Thoracic aorta (tissue), 2 donors: ENCODE results near the gene PRRT1B. TPM values are rescaled to one million over a fixed set of nuclear protein-coding genes. Genes with fewer than 3 reads are reported as not detected.
"Not testable (repeated sequence)": the region's sequence is repeated elsewhere in the genome, so short reads cannot be mapped to it uniquely, and the experiment has no call there.

ENCODE experiments used
- ATAC-seq: fragments of 150-250 bp; one replicate; pipeline ENCODE4 v1.8.0; 2017; ENCODE audit warnings: low read depth; ENCODE audit not compliant: insufficient number of reproducible peaks, low FRiP score
- DNase-seq: peaks from one replicate; pipeline ENCODE4 v3.0.0-alpha.2; 2020; ENCODE audit warnings: low spot score
- H3K27ac ChIP-seq, 2 donors: fragments of 200-600 bp; sonication (generic); 1 replicate in 1 of 2; 2 replicates in 1 of 2; pipeline ENCODE4 v1.5.1; 2016; ENCODE audit warnings: mild to moderate bottlenecking in 2 of 2, moderate library complexity in 2 of 2
- H3K27me3 ChIP-seq: fragments of 200-600 bp; sonication (generic); replicated peaks from 2 replicates; pipeline ENCODE4 v1.6.0; 2016; ENCODE audit warnings: mild to moderate bottlenecking; ENCODE audit not compliant: insufficient read depth
- H3K36me3 ChIP-seq: fragments of 200-600 bp; sonication (generic); one replicate; pipeline ENCODE4 v1.5.1; 2016
- H3K4me1 ChIP-seq, 2 donors: fragments of 200-600 bp; sonication (generic); 1 replicate in 1 of 2; 2 replicates in 1 of 2; pipeline versions ENCODE4 v1.5.1 to v1.6.0; 2016; ENCODE audit warnings: low read depth in 2 of 2, mild to moderate bottlenecking in 1 of 2; ENCODE audit not compliant: control insufficient read depth in 1 of 2
- H3K4me3 ChIP-seq: fragments of 200-600 bp; sonication (generic); 2 replicates; pipeline ENCODE4 v1.5.1; 2016; ENCODE audit warnings: mild to moderate bottlenecking
- H3K9me3 ChIP-seq: fragments of 200-600 bp; sonication (generic); 2 replicates; pipeline ENCODE4 v1.5.1; 2016
- total RNA-seq, 2 donors: library from RNA; depleted of rRNA; stranded (reverse); fragments of >200 nt; gene quantifications; one replicate each; pipeline versions ENCODE4 v1.1.0 to v1.2.3, GENCODE V29; 2016
- TF ChIP-seq, protein P1 (sequence below): fragments of 200-600 bp; sonication (generic); IDR thresholded peaks from one replicate; pipeline ENCODE4 v1.5.1; 2019; ENCODE audit warnings: antibody characterized with exemption

The PRRT1B gene
- total RNA-seq, 2 donors from 2014 or later, result not detected

DNA sequence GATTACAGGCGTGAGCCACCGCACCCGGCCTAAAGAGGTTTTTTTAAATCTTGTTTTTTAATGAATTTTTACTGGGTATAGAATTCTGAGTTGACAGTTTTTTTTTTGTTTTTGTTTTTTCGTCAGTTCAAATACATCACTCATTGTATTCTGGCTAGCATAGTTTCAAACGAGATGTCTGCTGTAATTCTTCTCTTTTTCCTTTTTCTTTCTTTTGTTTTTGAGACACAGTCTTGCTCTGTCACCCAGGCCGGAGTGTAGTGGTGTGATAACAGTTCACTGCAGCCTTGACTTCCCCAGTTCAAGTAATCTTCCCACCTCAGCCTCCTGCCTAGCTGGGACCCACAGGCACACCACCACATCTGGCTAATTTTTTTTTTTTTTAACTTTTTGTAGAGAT, 2.2 kb upstream of the PRRT1B start:
- Histone ChIP-seq H3K4me3 (no peak overlapping the region), H3K27me3 (peaks cover 8% of the 10 kb centered on the region), H3K27ac (no peak overlapping the region), H3K9me3 (peaks cover 21% of the 10 kb centered on the region), H3K36me3 (no peaks in the 10 kb centered on the region), H3K4me1 (peaks cover 9 to 17% of the 10 kb centered on the region in 2 donors)
- ATAC-seq (no peak), DNase-seq (no peak)
- TF ChIP-seq, protein P1, sequence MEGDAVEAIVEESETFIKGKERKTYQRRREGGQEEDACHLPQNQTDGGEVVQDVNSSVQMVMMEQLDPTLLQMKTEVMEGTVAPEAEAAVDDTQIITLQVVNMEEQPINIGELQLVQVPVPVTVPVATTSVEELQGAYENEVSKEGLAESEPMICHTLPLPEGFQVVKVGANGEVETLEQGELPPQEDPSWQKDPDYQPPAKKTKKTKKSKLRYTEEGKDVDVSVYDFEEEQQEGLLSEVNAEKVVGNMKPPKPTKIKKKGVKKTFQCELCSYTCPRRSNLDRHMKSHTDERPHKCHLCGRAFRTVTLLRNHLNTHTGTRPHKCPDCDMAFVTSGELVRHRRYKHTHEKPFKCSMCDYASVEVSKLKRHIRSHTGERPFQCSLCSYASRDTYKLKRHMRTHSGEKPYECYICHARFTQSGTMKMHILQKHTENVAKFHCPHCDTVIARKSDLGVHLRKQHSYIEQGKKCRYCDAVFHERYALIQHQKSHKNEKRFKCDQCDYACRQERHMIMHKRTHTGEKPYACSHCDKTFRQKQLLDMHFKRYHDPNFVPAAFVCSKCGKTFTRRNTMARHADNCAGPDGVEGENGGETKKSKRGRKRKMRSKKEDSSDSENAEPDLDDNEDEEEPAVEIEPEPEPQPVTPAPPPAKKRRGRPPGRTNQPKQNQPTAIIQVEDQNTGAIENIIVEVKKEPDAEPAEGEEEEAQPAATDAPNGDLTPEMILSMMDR, result no peak

DNA sequence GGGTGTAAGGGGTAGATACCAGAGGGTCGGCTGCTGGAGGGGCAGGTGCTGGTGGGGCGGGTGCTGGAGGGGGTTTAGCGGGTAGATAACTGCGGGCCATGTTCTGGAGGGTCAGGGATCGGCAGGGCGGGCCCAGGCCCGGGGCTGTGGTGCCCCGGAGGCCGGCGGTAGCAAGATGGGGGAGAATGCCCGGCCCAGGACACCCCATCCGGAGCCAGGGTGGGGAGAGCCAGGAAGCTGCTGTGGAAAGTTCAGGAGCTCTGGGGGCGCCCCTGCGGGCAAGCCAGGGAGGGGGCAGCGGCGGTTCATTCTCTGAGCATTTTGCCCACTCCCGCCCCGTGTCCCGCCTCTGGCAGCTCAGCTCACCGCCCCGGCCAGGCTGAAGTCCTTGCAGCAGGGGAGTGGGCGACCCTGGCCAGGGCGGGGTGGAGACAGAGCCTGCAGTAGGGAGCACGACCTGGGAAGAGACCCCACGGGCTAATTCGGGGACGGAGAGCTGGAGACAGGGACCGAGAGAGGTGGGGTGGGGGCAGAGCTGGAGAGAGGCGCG, 538 bp downstream of the PRRT1B start:
- peaks cover 9 to 17% of the 10 kb centered on the region in 2 donors for H3K4me1 ChIP-seq
- ATAC-seq, result no peak
- no peak for DNase-seq
- TF ChIP-seq, protein P1, result no peak
- H3K36me3 ChIP-seq, result no peaks in the 10 kb centered on the region
- H3K27me3 ChIP-seq, result peaks cover 8% of the 10 kb centered on the region
- peaks cover 21% of the 10 kb centered on the region for H3K9me3 ChIP-seq
- H3K4me3 ChIP-seq, result peak overlapping the region; percentile 67
- no peak overlapping the region for H3K27ac ChIP-seq

- Histone ChIP-seq H3K4me1 (peaks cover 9 to 17% of the 10 kb centered on the region in 2 donors), H3K4me3 (peak overlapping the region; percentile 67), H3K36me3 (no peaks in the 10 kb centered on the region), H3K9me3 (peaks cover 21% of the 10 kb centered on the region), H3K27me3 (peaks cover 8% of the 10 kb centered on the region), H3K27ac (no peak overlapping the region)
- TF ChIP-seq, protein P1, result peak; percentile 9
- DNase-seq (no peak), ATAC-seq (no peak)
Measured at GRCh38 chr9:131546336-131547084, 1.2 kb downstream of the PRRT1B start.

DNA sequence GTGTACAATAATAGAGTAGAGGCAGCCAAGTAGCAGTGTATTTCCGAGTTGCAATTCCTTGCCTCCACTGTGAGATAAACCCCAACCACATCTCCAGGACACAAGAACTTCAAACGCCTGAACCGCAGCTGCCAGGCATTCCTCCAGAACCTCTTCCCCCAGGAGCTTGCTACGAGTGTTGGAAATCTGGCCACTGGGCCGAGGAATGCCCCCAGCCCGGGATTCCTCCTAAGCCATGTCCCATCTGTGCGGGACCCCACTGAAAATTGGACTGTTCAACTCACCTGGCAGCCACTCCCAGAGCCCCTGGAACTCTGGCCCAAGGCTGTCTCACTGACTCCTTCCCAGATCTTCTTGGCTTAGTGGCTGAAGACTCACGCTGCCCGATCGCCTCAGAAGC, 3.9 kb downstream of the PRRT1B start:
- ATAC-seq, H3K36me3 ChIP-seq, DNase-seq: not testable (repeated sequence)

DNA sequence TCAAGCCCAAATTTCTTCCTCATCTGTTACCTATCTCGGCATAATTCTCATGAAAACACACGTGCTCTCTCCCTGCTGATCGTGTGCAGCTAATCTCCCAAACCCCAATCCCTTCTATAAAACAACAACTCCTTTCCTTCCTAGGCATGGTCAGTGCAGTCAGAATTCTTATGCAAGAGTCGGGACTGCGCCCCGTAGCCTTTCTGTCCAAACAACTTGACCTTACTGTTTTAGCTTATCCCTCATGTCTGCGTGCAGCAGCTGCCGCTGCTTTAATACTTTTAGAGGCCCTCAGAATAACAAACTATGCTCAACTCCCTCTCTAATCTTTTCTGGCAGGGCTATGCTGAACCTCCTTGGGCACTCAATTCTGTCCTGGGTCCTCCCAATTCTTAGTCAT, 5.1 kb downstream of the PRRT1B start:
- not testable (repeated sequence) for DNase-seq, H3K4me3 ChIP-seq, H3K27me3 ChIP-seq, H3K27ac ChIP-seq, H3K36me3 ChIP-seq, H3K9me3 ChIP-seq, ATAC-seq
- peaks cover 9 to 17% of the 10 kb centered on the region in 2 donors for H3K4me1 ChIP-seq

More for the DNA sequence above, 3.9 kb downstream of the PRRT1B start:
- H3K4me3 ChIP-seq, H3K27ac ChIP-seq, H3K9me3 ChIP-seq, H3K27me3 ChIP-seq: not testable (repeated sequence)
- peaks cover 9 to 17% of the 10 kb centered on the region in 2 donors for H3K4me1 ChIP-seq

DNA sequence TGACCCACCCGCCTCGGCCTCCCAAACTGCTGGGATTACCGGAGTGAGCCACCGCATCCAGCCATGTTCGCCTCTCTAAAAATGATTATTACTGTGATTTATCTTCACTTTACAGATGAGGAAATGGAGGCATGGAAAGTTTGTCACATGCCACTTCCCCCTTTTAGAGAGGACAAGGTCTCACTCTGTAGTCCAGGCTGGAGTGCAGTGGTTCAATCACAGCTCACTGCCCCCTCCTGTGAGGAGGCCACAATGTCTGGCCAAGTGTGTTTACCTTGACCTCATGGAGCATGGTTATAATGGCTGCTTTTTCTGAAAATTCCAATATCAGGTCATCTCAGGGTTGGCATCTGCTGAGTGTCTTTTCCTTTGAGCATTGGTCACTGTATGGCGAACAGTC, 6.7 kb downstream of the PRRT1B start:
- no peaks in the 10 kb centered on the region for H3K27me3 ChIP-seq
- no peak for ATAC-seq
- no peak for DNase-seq

More for the DNA sequence above, 6.7 kb downstream of the PRRT1B start:
- TF ChIP-seq, protein P1, result no peak
- no peaks in the 10 kb centered on the region for H3K36me3 ChIP-seq
- no peak overlapping the region for H3K4me3 ChIP-seq
- H3K4me1 ChIP-seq, result peaks cover 0 to 2% of the 10 kb centered on the region in 2 donors
- no peaks in the 10 kb centered on the region for H3K9me3 ChIP-seq
- H3K27ac ChIP-seq, result no peak overlapping the region
